NCI-H82 treated with DMSO at 0.1 percent for 48 hours (cell line): ENCODE measurements around the gene P2RX4.
"Not testable (repeated sequence)": the region's sequence is repeated elsewhere in the genome, so short reads cannot be mapped to it uniquely, and the experiment has no call there.

Experiments
- DNase-seq: peaks from one replicate; lab custom pipeline; 2025; ENCODE audit not compliant: unreplicated experiment; lab: John Stamatoyannopoulos, UW

The P2RX4 gene

GRCh38 chr12:121240062-121240420 lies 30.1 kb downstream of the P2RX4 start:
- no peak for DNase-seq

- no peak for DNase-seq
These were observed 30.7 kb downstream of the P2RX4 start for GRCh38 chr12:121240484-121241101.

GRCh38 chr12:121241156-121241970 lies 31.4 kb downstream of the P2RX4 start:
- DNase-seq = no peak

- no peak for DNase-seq
These were observed 35.1 kb downstream of the P2RX4 start for GRCh38 chr12:121245031-121245430.

GRCh38 chr12:121245951-121246350 lies 36.0 kb downstream of the P2RX4 start:
- no peak for DNase-seq

- DNase-seq = no peak
These were observed 37.1 kb downstream of the P2RX4 start for GRCh38 chr12:121246893-121247557.

GRCh38 chr12:121248622-121249021 lies 38.7 kb downstream of the P2RX4 start:
- no peak for DNase-seq

GRCh38 chr12:121250359-121250758 lies 40.4 kb downstream of the P2RX4 start:
- no peak for DNase-seq

GRCh38 chr12:121251838-121252237 lies 41.9 kb downstream of the P2RX4 start:
- no peak for DNase-seq

GRCh38 chr12:121252712-121253345 lies 42.9 kb downstream of the P2RX4 start:
- DNase-seq = no peak

- no peak for DNase-seq
These were observed 43.9 kb downstream of the P2RX4 start for GRCh38 chr12:121253638-121254335.

- no peak for DNase-seq
These were observed 45.5 kb downstream of the P2RX4 start for GRCh38 chr12:121255433-121255832.

GRCh38 chr12:121257704-121258449 lies 47.9 kb downstream of the P2RX4 start:
- DNase-seq = not testable (repeated sequence)

GRCh38 chr12:121259074-121259473 lies 49.1 kb downstream of the P2RX4 start:
- DNase-seq = no peak

- DNase-seq = no peak
These were observed 50.2 kb downstream of the P2RX4 start for GRCh38 chr12:121260091-121260490.

GRCh38 chr12:121261398-121261797 lies 51.5 kb downstream of the P2RX4 start:
- DNase-seq = no peak

GRCh38 chr12:121263206-121263935 lies 53.4 kb downstream of the P2RX4 start:
- no peak for DNase-seq

- DNase-seq = no peak
These were observed 54.2 kb downstream of the P2RX4 start for GRCh38 chr12:121264135-121264534.

GRCh38 chr12:121264951-121265515 lies 55.1 kb downstream of the P2RX4 start:
- no peak for DNase-seq
